Mucosa of rectum (tissue), 2 donors: ENCODE data around the gene TTC12.

Source experiments
- H3K27ac ChIP-seq, 2 donors: one replicate each; pipeline ENCODE4 v1.7.0; 2013; ENCODE audit warnings: inconsistent platforms in 2 of 2, low read depth in 2 of 2, low read length in 2 of 2
- H3K27me3 ChIP-seq, 2 donors: one replicate each; pipeline ENCODE4 v1.7.0; 2013; ENCODE audit warnings: low read length in 2 of 2; ENCODE audit not compliant: control insufficient read depth in 2 of 2, insufficient read depth in 2 of 2
- H3K36me3 ChIP-seq, 2 donors: one replicate each; pipeline ENCODE4 v1.7.0; 2013; ENCODE audit warnings: low read length in 2 of 2; ENCODE audit not compliant: control insufficient read depth in 2 of 2, insufficient read depth in 2 of 2
- H3K4me1 ChIP-seq, 2 donors: one replicate each; pipeline ENCODE4 v1.7.0; 2013; ENCODE audit warnings: low read length in 2 of 2, mild to moderate bottlenecking in 1 of 2; ENCODE audit not compliant: control insufficient read depth in 2 of 2, insufficient read depth in 2 of 2
- H3K4me3 ChIP-seq, 2 donors: one replicate each; pipeline ENCODE4 v1.7.0; 2013; ENCODE audit warnings: low read length in 2 of 2
- H3K9ac ChIP-seq, 2 donors: one replicate each; pipeline ENCODE4 v1.7.0; 2013; ENCODE audit warnings: low read length in 2 of 2, low read depth in 1 of 2, mild to moderate bottlenecking in 1 of 2
- H3K9me3 ChIP-seq, 2 donors: one replicate each; pipeline ENCODE4 v1.7.0; 2013; ENCODE audit warnings: low read length in 2 of 2; ENCODE audit not compliant: control insufficient read depth in 2 of 2
- donor health status: healthy.
- donor health status: Normal muscosa, but diverticular disease.

Gene TTC12, protein sequence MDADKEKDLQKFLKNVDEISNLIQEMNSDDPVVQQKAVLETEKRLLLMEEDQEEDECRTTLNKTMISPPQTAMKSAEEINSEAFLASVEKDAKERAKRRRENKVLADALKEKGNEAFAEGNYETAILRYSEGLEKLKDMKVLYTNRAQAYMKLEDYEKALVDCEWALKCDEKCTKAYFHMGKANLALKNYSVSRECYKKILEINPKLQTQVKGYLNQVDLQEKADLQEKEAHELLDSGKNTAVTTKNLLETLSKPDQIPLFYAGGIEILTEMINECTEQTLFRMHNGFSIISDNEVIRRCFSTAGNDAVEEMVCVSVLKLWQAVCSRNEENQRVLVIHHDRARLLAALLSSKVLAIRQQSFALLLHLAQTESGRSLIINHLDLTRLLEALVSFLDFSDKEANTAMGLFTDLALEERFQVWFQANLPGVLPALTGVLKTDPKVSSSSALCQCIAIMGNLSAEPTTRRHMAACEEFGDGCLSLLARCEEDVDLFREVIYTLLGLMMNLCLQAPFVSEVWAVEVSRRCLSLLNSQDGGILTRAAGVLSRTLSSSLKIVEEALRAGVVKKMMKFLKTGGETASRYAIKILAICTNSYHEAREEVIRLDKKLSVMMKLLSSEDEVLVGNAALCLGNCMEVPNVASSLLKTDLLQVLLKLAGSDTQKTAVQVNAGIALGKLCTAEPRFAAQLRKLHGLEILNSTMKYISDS

GRCh38 chr11:113314389-113315301 is at the start of gene TTC12:
TTC12 (plus strand) TSS chr11:113314583; CDS start chr11:113316258, 1,675 bp downstream.
- H3K36me3 ChIP-seq, result peaks cover 2 to 6% of the 10 kb centered on the region in 2 donors
- H3K27me3 ChIP-seq, result no peaks in the 10 kb centered on the region
- H3K4me3 ChIP-seq, result peak within 1 kb of the TSS; percentile 83 to 95
- H3K27ac ChIP-seq, result peak within 1 kb of the TSS; percentile 84 to 88
- H3K4me1 ChIP-seq, result peaks cover 0 to 16% of the 10 kb centered on the region in 2 donors
- no peaks in the 10 kb centered on the region for H3K9me3 ChIP-seq
- peak within 1 kb of the TSS; percentile 71 to 76 for H3K9ac ChIP-seq

DNA sequence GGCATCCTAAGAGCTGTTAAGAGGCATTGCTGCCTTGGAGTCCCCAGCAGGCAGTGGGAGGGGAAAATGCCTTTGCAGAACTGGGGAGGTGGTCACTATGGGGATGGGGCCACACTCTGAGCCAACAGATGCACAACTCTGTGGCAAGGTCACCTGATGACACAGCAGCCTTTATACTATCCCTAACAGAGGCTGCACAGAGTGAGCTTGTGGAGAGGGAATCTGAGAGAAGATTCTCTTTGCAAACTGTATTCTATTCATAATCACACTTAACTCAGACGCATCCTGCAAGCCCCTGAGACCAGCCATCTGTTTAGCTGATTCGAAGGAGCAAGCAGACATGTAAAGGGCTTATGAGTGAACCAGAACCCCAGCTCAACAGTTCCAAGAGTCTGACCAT is 49.0 kb upstream of the TTC12 start:
- H3K27ac ChIP-seq, result no peak overlapping the region
- no peaks in the 10 kb centered on the region for H3K36me3 ChIP-seq
- no peak overlapping the region for H3K4me3 ChIP-seq
- H3K9ac ChIP-seq, result no peak overlapping the region
- no peaks in the 10 kb centered on the region for H3K27me3 ChIP-seq
- no peaks in the 10 kb centered on the region for H3K4me1 ChIP-seq
- H3K9me3 ChIP-seq, result no peaks in the 10 kb centered on the region

- Histone ChIP-seq H3K36me3 (no peaks in the 10 kb centered on the region), H3K4me1 (no peaks in the 10 kb centered on the region), H3K27ac (no peak overlapping the region), H3K27me3 (no peaks in the 10 kb centered on the region), H3K9me3 (no peaks in the 10 kb centered on the region), H3K4me3 (no peak overlapping the region), H3K9ac (no peak overlapping the region)
These were observed 46.9 kb upstream of the TTC12 start for GRCh38 chr11:113267493-113267892.

DNA sequence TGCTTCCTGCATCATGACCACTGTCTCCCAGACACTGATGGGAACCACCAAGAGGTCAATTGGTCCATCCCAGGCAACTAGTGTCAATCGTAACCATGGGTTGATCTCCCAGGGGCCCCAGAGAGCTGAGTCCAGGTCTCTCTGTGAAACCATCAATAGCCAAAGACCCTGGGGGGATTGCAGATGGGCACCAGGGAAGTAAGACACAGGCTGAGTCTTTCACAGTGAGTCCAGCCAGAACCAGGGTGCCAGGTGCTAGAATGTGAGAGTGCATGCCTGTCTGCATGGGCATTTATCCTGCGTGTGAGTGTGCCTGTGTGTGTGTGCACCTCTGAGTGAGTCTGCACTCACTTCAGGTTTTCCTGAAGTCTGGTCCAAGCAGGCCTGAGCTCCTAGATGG is 45.3 kb upstream of the TTC12 start:
- Histone ChIP-seq H3K9ac (no peak overlapping the region), H3K27ac (no peak overlapping the region), H3K4me1 (no peaks in the 10 kb centered on the region), H3K36me3 (no peaks in the 10 kb centered on the region), H3K4me3 (no peak overlapping the region), H3K9me3 (no peaks in the 10 kb centered on the region), H3K27me3 (no peaks in the 10 kb centered on the region)

GRCh38 chr11:113269636-113270035 is 44.7 kb upstream of the TTC12 start:
- Histone ChIP-seq H3K27ac (no peak overlapping the region), H3K4me3 (no peak overlapping the region), H3K36me3 (no peaks in the 10 kb centered on the region), H3K4me1 (no peaks in the 10 kb centered on the region), H3K9ac (no peak overlapping the region), H3K27me3 (no peaks in the 10 kb centered on the region), H3K9me3 (no peaks in the 10 kb centered on the region)

DNA sequence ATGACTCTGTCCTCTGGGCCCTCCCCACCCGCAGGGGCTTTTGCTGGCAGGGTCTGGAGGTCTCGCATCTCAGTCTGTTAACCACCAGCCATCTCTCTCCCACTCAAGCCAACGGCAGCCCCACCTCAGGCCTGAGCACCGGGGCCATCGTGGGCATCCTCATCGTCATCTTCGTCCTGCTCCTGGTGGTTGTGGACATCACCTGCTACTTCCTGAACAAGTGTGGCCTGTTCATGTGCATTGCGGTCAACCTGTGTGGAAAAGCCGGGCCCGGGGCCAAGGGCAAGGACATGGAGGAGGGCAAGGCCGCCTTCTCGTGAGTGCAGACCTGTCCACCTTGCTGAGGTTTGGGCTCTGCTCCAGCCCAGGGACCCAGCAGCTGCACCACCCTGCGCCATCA is 44.3 kb upstream of the TTC12 start:
- H3K36me3 ChIP-seq, result no peaks in the 10 kb centered on the region
- no peak overlapping the region for H3K4me3 ChIP-seq
- H3K4me1 ChIP-seq, result no peaks in the 10 kb centered on the region

GRCh38 chr11:113271551-113272245 is 42.7 kb upstream of the TTC12 start:
- Histone ChIP-seq H3K9ac (no peak overlapping the region), H3K27me3 (no peaks in the 10 kb centered on the region), H3K4me3 (no peak overlapping the region), H3K9me3 (no peaks in the 10 kb centered on the region), H3K4me1 (no peaks in the 10 kb centered on the region), H3K36me3 (no peaks in the 10 kb centered on the region), H3K27ac (no peak overlapping the region)

More for the DNA sequence above, 44.3 kb upstream of the TTC12 start:
- Histone ChIP-seq H3K9ac (no peak overlapping the region), H3K9me3 (no peaks in the 10 kb centered on the region), H3K27ac (no peak overlapping the region), H3K27me3 (no peaks in the 10 kb centered on the region)

DNA sequence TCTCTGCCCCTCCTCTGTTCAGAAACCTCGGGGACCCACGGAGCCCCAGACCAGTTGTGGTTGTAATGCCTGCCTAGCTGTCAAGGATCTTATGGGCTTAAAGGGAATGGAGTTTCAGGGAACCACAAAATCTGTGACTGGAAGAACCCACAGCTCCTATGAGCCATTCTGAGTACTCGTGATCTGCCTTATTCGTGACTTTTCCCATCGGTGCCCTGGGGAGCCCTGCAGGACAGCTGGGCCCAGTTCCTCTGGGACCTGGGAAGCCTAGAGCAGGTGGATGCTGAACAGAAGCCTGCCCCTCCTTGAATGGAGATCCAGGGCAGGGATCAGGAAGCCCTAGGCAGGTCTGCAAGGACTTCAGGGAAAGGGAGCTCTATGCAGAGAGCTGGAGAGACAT is 42.1 kb upstream of the TTC12 start:
- H3K9me3 ChIP-seq, result no peaks in the 10 kb centered on the region
- no peaks in the 10 kb centered on the region for H3K36me3 ChIP-seq
- H3K27ac ChIP-seq, result no peak overlapping the region
- H3K9ac ChIP-seq, result no peak overlapping the region
- no peaks in the 10 kb centered on the region for H3K27me3 ChIP-seq
- H3K4me1 ChIP-seq, result no peaks in the 10 kb centered on the region
- no peak overlapping the region for H3K4me3 ChIP-seq

- Histone ChIP-seq H3K9me3 (no peaks in the 10 kb centered on the region), H3K36me3 (no peaks in the 10 kb centered on the region), H3K9ac (no peak overlapping the region), H3K4me3 (no peak overlapping the region), H3K27ac (no peak overlapping the region), H3K4me1 (no peaks in the 10 kb centered on the region), H3K27me3 (no peaks in the 10 kb centered on the region)
These were observed 41.3 kb upstream of the TTC12 start for GRCh38 chr11:113272927-113273615.
